GM21529 (cell line): ENCODE results near the gene MB.

Source experiments
- ATAC-seq: cut with Tn5 transposase; IDR thresholded peaks from one replicate; pipeline ENCODE4 v1.9.1; 2021; ENCODE audit not compliant: unreplicated experiment

The MB gene

GRCh38 chr22:35597692-35598395 lies 19.3 kb downstream of the MB start:
- ATAC-seq: no peak

- ATAC-seq: no peak
These were observed 20.3 kb downstream of the MB start for GRCh38 chr22:35596821-35597220.

- no peak for ATAC-seq
These were observed 22.4 kb downstream of the MB start for GRCh38 chr22:35594686-35595085.

- ATAC-seq: no peak
These were observed 23.1 kb downstream of the MB start for GRCh38 chr22:35593891-35594470.

- no peak for ATAC-seq
These were observed 23.8 kb downstream of the MB start for GRCh38 chr22:35593071-35593890.

GRCh38 chr22:35592418-35592967 lies 24.6 kb downstream of the MB start:
- ATAC-seq: no peak

- no peak for ATAC-seq
These were observed 25.3 kb downstream of the MB start for GRCh38 chr22:35591714-35592417.

GRCh38 chr22:35590634-35591295 lies 26.4 kb downstream of the MB start:
- no peak for ATAC-seq

GRCh38 chr22:35589756-35590093 lies 27.4 kb downstream of the MB start:
- ATAC-seq: no peak

GRCh38 chr22:35589071-35589755 lies 27.9 kb downstream of the MB start:
- ATAC-seq: no peak

- no peak for ATAC-seq
These were observed 29.2 kb downstream of the MB start for GRCh38 chr22:35587896-35588295.

- no peak for ATAC-seq
These were observed 29.7 kb downstream of the MB start for GRCh38 chr22:35587447-35587870.

GRCh38 chr22:35586771-35587170 lies 30.4 kb downstream of the MB start:
- no peak for ATAC-seq

GRCh38 chr22:35582861-35583670 lies 34.1 kb downstream of the MB start:
- no peak for ATAC-seq

GRCh38 chr22:35582218-35582860 lies 34.8 kb downstream of the MB start:
- ATAC-seq: no peak

- no peak for ATAC-seq
These were observed 36.1 kb downstream of the MB start for GRCh38 chr22:35581023-35581413.

GRCh38 chr22:35580351-35581022 lies 36.6 kb downstream of the MB start:
- no peak for ATAC-seq

GRCh38 chr22:35578836-35579575 lies 38.1 kb downstream of the MB start:
- ATAC-seq: no peak
